Measurements from ENCODE around the gene HECW1. TPM values are rescaled to one million over a fixed set of nuclear protein-coding genes. Genes with fewer than 3 reads are reported as not detected.

HECW1 gene
- total RNA-seq, 2 experiments from 2014 or later = not detected

DNA sequence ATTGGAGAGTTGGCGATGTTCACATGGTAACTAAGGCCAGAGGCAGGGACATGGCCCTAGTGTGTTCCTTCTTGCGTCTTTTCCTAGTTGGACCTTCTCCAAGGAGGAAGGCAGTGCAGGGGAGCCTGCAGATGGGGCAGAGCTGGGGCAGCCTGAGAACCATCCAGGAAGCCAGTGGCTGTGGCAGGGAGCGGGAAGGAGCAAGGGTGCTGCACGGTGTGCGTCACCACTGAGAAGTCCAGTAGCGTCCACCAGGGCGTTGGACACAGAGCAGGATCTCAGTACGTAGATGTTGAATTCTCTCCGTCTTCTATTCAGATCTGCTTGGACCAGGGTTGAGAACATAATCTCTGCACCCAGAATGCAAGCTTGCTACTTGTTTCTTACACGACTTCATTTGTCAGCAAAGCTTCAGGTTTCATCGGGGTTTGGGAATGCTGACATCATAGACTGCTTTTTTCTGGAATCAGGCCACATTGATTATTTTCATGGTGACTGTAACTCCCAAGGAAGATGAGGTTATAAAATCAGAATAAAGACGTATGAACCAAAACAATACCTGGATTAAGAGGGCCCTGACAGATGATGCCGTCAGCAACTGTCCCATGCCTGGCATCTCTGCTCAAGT, 130.3 kb downstream of the HECW1 start:
- H3K27me3 Mint-ChIP-seq = peaks cover 15% of the 10 kb centered on the region
- DNase-seq (no peak), ATAC-seq (no peak)
- no peaks in the 10 kb centered on the region for H3K9me3 Mint-ChIP-seq (ENCODE audit: low read depth)
- H3K36me3 Mint-ChIP-seq (ENCODE audit: low read depth) = no peaks in the 10 kb centered on the region
- POLR2A ChIA-PET = no interaction called here
- no peak overlapping the region for H3K4me3 Mint-ChIP-seq
- CTCF ChIA-PET = interaction anchor here (1.6 kb wide), 1 partner anchor 19 kb away, joined by 3 read pairs; no protein-coding TSS in a partner anchor
- intact Hi-C loops (cut with DNase I, micrococcal nuclease) = no loop called here
- H3K4me1 Mint-ChIP-seq = no peaks in the 10 kb centered on the region
- H3K27ac Mint-ChIP-seq = no peak overlapping the region

DNA sequence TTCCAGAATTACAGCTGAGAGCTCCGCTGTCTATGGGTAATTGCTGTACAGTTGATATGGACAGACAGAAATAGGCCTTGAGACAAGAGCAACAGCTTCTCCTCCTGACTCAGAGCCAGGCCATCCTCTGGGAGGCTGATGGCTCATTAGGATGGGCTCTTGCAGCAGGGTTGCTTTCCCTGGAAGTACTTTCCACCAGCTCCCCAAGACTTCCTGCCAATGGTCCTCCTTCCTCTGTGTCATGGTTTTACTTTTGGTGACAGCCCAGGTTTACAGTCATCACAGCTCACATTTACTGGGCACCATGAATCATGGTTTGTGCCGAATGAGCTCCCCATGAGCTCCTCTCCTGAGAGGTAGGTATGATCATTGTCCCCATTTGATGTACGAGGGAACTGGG, 131.8 kb downstream of the HECW1 start:
- Mint-ChIP-seq H3K27ac (no peak overlapping the region), H3K36me3 (ENCODE audit: low read depth) (no peaks in the 10 kb centered on the region), H3K27me3 (peaks cover 18% of the 10 kb centered on the region), H3K9me3 (ENCODE audit: low read depth) (no peaks in the 10 kb centered on the region), H3K4me3 (no peak overlapping the region), H3K4me1 (no peaks in the 10 kb centered on the region)
- ChIA-PET CTCF (interaction anchor here (1.0 kb wide), 1 partner anchor 72 kb away, joined by 4 read pairs; no protein-coding TSS in a partner anchor), POLR2A (no interaction called here)
- ATAC-seq = peak; percentile 84
- intact Hi-C loops (cut with DNase I, micrococcal nuclease) = no loop called here
- peak; percentile 10 for DNase-seq

DNA sequence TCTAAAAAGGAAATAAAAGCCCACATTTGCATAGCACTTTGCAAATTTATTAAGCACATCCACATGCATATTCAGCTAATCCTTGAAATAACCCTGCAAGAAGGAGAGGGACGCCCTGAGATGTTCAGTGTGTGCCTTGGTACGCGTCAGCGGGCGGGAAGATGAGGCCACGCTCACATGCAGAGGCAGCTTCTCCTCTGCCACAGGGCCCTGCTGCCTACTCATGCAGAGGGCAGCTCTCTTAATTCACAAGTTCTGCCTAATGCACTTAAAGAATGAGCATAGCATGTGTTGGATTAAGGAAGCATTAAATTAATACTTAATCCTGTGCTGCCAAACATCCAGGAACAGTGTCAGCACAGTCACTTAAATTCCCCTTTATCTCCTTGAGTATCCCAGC, 132.3 kb downstream of the HECW1 start:
- Mint-ChIP-seq H3K36me3 (ENCODE audit: low read depth) (no peaks in the 10 kb centered on the region), H3K27me3 (peaks cover 18% of the 10 kb centered on the region), H3K27ac (no peak overlapping the region), H3K4me3 (no peak overlapping the region), H3K4me1 (no peaks in the 10 kb centered on the region), H3K9me3 (ENCODE audit: low read depth) (no peaks in the 10 kb centered on the region)
- ChIA-PET CTCF (interaction anchor here (1.5 kb wide), 1 partner anchor 17 kb away, joined by 8 read pairs; no protein-coding TSS in a partner anchor), POLR2A (no interaction called here)
- intact Hi-C loops (cut with DNase I, micrococcal nuclease) = no loop called here
- no peak for DNase-seq
- ATAC-seq = no peak

DNA sequence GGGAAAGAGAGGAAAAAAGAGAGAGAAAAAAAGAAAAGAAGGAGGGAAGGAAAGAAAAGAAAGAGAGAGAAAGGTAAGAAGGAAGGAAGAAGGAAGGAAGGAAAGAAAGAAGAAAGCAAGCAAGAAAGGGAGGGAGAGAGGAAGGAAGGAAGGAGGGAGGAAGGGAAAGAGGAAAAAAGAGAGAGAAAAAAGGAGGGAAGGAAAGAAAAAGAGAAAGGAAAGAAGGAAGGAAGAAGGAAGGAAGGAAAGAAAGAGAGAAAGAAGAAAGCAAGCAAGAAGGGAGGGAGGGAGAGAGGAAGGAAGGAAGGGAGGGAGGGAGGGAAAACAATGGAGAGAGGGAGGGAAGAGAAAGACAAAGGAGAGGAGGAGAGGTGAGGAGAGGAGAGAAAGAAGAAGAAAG, 135.3 kb downstream of the HECW1 start:
- Mint-ChIP-seq H3K27me3 (peaks cover 13% of the 10 kb centered on the region), H3K4me1 (no peaks in the 10 kb centered on the region), H3K27ac (no peak overlapping the region), H3K4me3 (no peak overlapping the region), H3K36me3 (ENCODE audit: low read depth) (no peaks in the 10 kb centered on the region), H3K9me3 (ENCODE audit: low read depth) (no peaks in the 10 kb centered on the region)
- ATAC-seq (no peak), DNase-seq (no peak)
- ChIA-PET POLR2A (no interaction called here), CTCF (no interaction called here)
- intact Hi-C loops (cut with DNase I, micrococcal nuclease) = no loop called here

DNA sequence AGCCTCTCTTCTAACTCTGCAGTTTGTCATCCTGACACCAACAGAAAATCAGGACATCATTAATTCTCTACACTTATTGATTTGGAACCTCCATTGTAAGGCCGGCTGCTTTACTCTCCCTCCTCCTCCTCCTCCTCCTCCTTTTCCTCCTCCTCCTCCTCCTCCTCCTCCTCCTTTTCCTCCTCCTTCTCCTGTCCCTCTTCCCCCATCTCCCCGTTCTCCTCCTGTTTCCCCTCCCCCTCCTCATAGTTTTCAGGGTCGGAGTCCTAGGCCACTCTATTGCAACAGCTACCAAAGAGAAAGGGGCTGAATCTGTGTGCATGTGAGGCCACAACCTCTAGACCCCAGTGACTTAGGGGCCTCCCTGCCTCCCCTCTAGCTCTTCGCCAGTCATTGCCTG, 136.1 kb downstream of the HECW1 start:
- intact Hi-C loops (cut with DNase I, micrococcal nuclease) = no loop called here
- POLR2A ChIA-PET = no interaction called here
- ATAC-seq (no peak), DNase-seq (no peak)
- no peaks in the 10 kb centered on the region for H3K9me3 Mint-ChIP-seq (ENCODE audit: low read depth)
- H3K4me3 Mint-ChIP-seq = no peak overlapping the region
- peaks cover 16% of the 10 kb centered on the region for H3K27me3 Mint-ChIP-seq
- no peaks in the 10 kb centered on the region for H3K4me1 Mint-ChIP-seq
- CTCF ChIA-PET = no interaction called here
- H3K27ac Mint-ChIP-seq = no peak overlapping the region
- H3K36me3 Mint-ChIP-seq (ENCODE audit: low read depth) = no peaks in the 10 kb centered on the region

DNA sequence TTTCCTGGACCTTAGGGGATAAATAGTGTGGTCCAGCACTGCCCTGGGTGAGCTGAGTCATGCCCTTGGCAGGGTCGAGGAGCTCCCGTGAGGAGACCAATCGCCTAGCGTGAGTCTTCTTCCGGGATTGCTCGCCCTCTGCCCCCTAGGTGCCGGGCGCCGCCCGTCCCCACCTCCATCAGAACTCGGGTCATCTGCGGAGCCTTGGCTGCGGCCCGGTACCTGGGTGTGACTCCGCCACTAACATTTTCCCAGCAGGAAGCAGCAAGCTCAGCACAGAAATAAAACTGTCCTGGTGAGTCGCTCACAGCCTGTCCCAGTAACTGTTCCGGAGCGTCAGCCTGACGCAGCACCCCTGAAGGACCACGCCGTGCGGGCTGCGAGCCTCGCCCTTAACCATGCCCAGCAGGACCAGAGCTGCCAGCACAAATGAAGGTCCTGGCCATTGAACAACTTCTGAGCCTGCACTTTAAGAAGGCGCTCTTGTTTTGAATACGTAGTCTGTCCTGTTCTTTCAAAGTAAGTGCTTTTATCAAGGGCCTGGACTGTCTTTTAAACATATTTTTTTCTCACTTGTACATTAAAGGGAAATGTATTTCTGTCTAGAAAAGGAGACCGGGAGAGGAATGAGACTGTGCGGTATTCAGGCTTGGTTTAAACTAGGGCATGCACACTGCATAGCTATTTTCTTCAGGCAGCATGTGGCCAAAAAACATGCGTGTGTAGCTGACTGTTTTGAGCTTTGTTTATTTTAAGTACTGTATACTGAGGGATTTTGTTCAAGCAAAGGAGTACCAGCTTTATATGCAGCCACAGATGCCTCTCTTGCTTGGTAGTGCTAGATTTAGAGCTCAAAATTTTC, 136.7 kb downstream of the HECW1 start:
- Mint-ChIP-seq H3K36me3 (ENCODE audit: low read depth) (no peaks in the 10 kb centered on the region), H3K27me3 (peaks cover 16% of the 10 kb centered on the region), H3K9me3 (ENCODE audit: low read depth) (no peaks in the 10 kb centered on the region), H3K4me1 (no peaks in the 10 kb centered on the region), H3K4me3 (no peak overlapping the region), H3K27ac (no peak overlapping the region)
- intact Hi-C loops (cut with DNase I, micrococcal nuclease) = no loop called here
- DNase-seq (no peak), ATAC-seq (no peak)
- ChIA-PET CTCF (interaction anchor here (0.8 kb wide), 1 partner anchor 75 kb away, joined by 4 read pairs; no protein-coding TSS in a partner anchor), POLR2A (no interaction called here)

DNA sequence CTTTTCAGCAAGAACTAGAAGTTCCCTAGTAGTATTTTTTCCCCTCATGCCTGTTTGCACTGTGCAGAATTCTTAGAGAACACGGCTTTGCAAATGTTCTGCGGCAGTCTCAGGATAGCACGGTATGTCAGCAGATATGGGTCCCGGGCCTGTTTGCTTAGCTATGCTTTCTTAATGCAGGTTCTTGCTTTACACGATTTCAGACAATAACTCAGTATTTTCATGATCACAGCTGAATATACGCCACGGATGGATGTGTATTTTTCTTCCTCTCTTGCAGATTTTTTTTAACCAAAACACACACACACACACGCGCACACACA, 137.3 kb downstream of the HECW1 start:
- intact Hi-C loops (cut with DNase I, micrococcal nuclease) = no loop called here
- Mint-ChIP-seq H3K4me1 (no peaks in the 10 kb centered on the region), H3K36me3 (ENCODE audit: low read depth) (no peaks in the 10 kb centered on the region), H3K27me3 (peaks cover 16% of the 10 kb centered on the region), H3K9me3 (ENCODE audit: low read depth) (no peaks in the 10 kb centered on the region), H3K4me3 (no peak overlapping the region), H3K27ac (no peak overlapping the region)
- POLR2A ChIA-PET = no interaction called here
- ATAC-seq (no peak), DNase-seq (no peak)
- CTCF ChIA-PET = interaction anchor here (0.8 kb wide), 1 partner anchor 75 kb away, joined by 4 read pairs; no protein-coding TSS in a partner anchor

DNA sequence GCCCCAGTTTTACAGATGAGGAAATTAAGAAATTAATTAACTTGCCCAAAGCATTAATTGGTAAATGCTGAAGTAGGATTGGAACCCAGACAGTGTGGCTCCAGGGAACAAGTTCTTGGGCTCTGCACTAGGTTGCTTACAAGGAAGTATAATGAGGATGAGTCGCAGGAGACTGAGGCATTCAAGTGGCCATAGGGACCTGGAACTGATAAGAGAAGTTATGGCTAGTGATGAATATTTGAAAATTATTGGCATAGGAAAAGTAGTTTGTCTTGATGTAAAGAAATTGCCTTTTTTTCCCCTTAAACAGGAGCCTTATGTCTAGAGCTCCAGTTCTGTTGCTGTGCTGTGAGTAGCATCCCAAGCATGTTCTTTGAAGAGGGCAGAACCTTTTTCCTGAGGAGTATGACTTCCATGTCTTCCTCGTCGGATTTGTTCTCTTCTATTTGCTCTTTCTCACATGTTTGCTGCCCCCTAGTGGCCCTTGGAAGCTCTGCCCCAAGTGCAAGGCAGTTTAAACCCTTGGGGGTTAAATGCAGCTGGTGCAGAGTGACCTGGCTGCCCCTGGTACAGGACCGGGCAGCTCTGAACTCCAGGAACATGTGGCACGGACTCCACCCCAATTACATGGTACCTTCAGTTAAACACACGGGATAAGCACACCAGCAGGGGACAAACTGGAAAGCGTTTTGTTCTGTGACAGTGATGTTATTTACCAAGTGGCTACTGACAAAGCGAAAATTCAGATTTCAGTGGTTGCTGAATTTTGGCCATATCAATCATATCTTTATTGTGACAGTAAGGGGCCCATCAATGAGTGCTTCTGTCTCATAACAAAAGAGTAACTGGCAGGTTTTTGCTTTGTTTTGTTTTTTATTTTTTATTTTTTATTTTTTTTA, 148.8 kb downstream of the HECW1 start:
- Mint-ChIP-seq H3K36me3 (ENCODE audit: low read depth) (no peaks in the 10 kb centered on the region), H3K27ac (no peak overlapping the region), H3K9me3 (ENCODE audit: low read depth) (no peaks in the 10 kb centered on the region), H3K27me3 (peaks cover 10% of the 10 kb centered on the region), H3K4me3 (no peak overlapping the region), H3K4me1 (no peaks in the 10 kb centered on the region)
- intact Hi-C loops (cut with DNase I, micrococcal nuclease) = loop anchor here (1.0 to 2.0 kb wide), 3 partner anchors 180 to 320 kb away; no protein-coding TSS in a partner anchor
- CTCF ChIA-PET = interaction anchor here (0.6 to 2.9 kb wide), 21 partner anchors 9 to 1313 kb away, joined by 3 to 14 read pairs (median 3); no protein-coding TSS in a partner anchor
- ATAC-seq (peak; percentile 76), DNase-seq (peak; percentile 81)
- POLR2A ChIA-PET = interaction anchor here (0.6 kb wide), 1 partner anchor 1253 kb away, joined by 3 read pairs; no protein-coding TSS in a partner anchor

DNA sequence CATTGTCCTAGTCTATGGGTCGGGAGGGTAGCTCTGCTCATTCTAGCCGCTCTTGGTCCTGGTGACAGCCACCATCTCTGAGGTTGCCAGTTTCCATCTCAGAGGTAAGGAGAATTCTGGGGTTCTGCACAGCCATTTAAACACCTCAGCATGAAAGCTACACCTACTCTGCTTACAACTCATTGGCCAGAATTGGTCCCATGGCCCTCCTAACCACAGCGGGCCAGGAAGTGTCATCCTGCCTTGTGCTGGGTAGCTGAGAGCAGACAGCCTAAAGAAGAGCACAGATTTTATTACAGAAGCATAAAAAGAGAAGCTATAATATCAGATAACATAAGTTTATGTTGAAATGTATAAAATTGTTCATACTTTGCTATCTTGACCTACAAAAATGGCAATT, 152.7 kb downstream of the HECW1 start:
- Mint-ChIP-seq H3K27ac (no peak overlapping the region), H3K4me1 (no peaks in the 10 kb centered on the region), H3K36me3 (ENCODE audit: low read depth) (no peaks in the 10 kb centered on the region), H3K4me3 (no peak overlapping the region), H3K9me3 (ENCODE audit: low read depth) (no peaks in the 10 kb centered on the region), H3K27me3 (peaks cover 24% of the 10 kb centered on the region)
- CTCF ChIA-PET = interaction anchor here (0.6 to 0.8 kb wide), 2 partner anchors 44 to 175 kb away, joined by 3 read pairs; no protein-coding TSS in a partner anchor
- intact Hi-C loops (cut with DNase I, micrococcal nuclease) = no loop called here
- DNase-seq = no peak
- no peak for ATAC-seq
- POLR2A ChIA-PET = interaction anchor here (0.6 kb wide), 1 partner anchor 695 kb away, joined by 3 read pairs; no protein-coding TSS in a partner anchor

DNA sequence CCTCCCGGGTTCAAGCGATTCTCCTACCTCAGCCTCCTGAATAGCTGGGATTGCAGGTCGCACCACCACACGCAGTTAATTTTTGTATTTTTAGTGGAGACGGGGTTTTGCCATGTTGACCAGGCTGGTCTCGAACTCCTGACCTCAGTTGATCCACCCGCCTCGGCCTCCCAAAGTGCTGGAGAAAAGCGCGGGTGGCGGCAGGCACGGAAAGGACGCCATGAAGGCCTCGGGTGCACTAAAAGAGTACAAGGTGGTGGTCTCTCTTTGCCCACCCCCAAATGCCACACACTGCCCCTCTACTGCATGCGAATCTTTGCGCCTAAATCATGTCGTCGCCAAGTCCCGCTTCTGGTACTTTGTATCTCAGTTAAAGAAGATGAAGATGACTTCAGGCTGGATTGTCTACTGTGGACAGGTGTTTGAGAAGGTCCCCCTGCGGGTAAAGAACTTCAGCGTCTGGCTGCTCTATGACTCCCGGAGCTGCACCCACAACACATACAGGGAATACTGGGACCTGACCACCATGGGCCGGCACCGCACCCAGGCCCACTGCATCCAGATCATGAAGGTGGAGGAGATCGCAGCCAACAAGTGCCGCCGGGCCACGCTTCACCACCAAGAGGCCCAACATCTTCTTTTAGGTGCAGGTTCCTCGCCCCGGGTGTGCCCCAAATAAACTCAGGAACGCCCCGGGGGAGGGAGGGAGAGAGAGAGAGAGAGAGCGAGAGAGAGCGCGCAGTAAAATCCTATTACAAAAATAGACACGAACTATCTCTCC, 161.7 kb downstream of the HECW1 start:
- no peaks in the 10 kb centered on the region for H3K9me3 Mint-ChIP-seq (ENCODE audit: low read depth)

DNA sequence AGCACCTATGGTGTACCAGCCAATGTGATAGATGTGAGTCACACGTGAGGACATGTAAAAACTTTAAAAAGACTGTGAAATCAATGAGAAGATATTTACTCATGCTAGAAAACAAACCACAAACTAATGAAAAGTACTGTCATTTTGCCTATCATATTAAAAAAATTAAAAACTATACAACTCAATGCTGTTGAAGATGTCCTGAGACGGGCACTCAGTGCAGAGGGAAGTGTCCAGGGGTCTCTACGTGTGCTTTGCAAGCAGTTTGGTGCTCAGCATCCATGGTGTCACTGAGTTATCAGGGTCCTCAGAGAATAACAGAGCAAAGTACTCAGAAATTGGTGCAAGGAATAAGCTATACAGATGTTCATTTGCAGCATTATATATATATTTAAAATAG, 162.3 kb downstream of the HECW1 start:
- H3K27me3 Mint-ChIP-seq = peaks cover 11% of the 10 kb centered on the region
- H3K9me3 Mint-ChIP-seq (ENCODE audit: low read depth) = no peaks in the 10 kb centered on the region
- H3K27ac Mint-ChIP-seq = no peak overlapping the region
- ATAC-seq (no peak), DNase-seq (no peak)
- no peaks in the 10 kb centered on the region for H3K36me3 Mint-ChIP-seq (ENCODE audit: low read depth)
- POLR2A ChIA-PET = no interaction called here
- H3K4me3 Mint-ChIP-seq = no peak overlapping the region
- CTCF ChIA-PET = no interaction called here
- intact Hi-C loops (cut with DNase I, micrococcal nuclease) = no loop called here
- no peaks in the 10 kb centered on the region for H3K4me1 Mint-ChIP-seq

More for the DNA sequence above, 161.7 kb downstream of the HECW1 start:
- H3K4me3 Mint-ChIP-seq = no peak overlapping the region
- H3K36me3 Mint-ChIP-seq (ENCODE audit: low read depth) = no peaks in the 10 kb centered on the region
- peaks cover 13% of the 10 kb centered on the region for H3K27me3 Mint-ChIP-seq
- H3K27ac Mint-ChIP-seq = no peak overlapping the region
- no peak for ATAC-seq
- H3K4me1 Mint-ChIP-seq = no peaks in the 10 kb centered on the region
- intact Hi-C loops (cut with DNase I, micrococcal nuclease) = no loop called here
- ChIA-PET CTCF (no interaction called here), POLR2A (no interaction called here)
- no peak for DNase-seq
